ENCODE results near the gene MINDY4B.

Gene MINDY4B

DNA sequence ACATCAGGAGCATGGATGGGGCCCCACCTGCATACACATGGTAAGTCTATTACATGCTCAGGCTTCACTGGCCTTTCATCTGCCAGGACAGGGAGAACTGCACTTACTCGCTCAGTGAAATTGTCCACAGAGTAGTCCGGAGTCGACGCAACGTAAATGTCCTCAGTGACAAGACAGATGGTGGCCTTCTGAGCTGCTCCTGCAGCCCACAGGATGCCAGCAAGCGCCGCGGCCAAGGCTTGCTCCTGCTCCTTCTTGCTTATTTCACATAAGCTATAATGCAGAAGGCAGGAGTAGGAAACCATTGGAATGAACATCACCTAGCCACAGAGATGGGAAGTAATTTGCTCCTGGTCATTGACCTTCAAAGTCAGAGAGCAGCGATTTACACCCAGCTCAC, 14.4 kb downstream of the MINDY4B start:
- in situ Hi-C loops (cut with MboI; ENCODE audit: low pct_unique_long_range_greater_than_20kb, low sequenced_read_pairs, unreplicated experiment), result no loop called here
- TF ChIP-seq, protein P1, sequence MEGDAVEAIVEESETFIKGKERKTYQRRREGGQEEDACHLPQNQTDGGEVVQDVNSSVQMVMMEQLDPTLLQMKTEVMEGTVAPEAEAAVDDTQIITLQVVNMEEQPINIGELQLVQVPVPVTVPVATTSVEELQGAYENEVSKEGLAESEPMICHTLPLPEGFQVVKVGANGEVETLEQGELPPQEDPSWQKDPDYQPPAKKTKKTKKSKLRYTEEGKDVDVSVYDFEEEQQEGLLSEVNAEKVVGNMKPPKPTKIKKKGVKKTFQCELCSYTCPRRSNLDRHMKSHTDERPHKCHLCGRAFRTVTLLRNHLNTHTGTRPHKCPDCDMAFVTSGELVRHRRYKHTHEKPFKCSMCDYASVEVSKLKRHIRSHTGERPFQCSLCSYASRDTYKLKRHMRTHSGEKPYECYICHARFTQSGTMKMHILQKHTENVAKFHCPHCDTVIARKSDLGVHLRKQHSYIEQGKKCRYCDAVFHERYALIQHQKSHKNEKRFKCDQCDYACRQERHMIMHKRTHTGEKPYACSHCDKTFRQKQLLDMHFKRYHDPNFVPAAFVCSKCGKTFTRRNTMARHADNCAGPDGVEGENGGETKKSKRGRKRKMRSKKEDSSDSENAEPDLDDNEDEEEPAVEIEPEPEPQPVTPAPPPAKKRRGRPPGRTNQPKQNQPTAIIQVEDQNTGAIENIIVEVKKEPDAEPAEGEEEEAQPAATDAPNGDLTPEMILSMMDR (IDR thresholded peaks at IDR 0.05; ENCODE audit: extremely low read depth, insufficient read depth, missing control alignments), result no peak

DNA sequence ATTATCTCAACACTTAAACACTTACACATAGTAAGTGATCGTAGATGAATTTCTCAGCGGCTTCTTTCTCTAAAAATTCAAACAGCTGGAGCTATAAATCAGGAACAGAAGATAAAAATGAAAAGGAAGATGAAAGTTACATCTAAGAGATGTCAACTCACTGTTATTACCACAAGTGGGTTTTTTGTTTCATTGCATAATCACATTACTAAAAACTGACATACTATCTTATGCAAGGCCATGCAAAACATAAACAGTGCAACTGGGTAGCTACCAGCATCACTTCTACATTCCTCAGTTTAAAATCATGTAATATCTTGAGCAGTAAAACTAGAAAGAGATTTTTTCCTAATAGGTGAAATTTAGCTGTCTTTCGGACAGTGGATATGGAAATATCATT, 14.9 kb downstream of the MINDY4B start:
- no peak for DNase-seq (ENCODE audit: low spot score)
- in situ Hi-C loops (cut with MboI; ENCODE audit: low pct_unique_long_range_greater_than_20kb, low sequenced_read_pairs, unreplicated experiment), result no loop called here
- TF ChIP-seq, protein P1 (IDR thresholded peaks at IDR 0.05; ENCODE audit: extremely low read depth, insufficient read depth, missing control alignments), result no peak

More for the DNA sequence above, 14.4 kb downstream of the MINDY4B start:
- no peak for DNase-seq (ENCODE audit: low spot score)

DNA sequence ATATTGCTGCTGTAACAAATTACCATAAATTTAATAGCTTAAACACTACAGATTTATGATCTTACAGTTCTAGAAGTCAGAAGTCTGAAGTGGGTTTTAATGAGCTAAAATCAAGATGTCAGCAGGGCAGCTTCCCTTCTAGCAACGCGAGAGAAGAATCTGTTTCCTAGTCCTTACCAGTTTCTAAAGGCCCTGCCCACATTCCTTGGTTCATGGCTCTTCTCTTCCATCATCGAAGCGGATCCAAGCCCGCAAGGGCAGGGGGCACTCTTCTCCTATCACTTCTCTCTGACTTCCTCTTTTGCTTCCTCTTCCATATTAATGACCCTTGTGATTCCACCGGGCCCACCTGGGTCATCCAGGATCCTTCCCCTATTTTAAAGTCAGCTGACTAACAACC, 16.1 kb downstream of the MINDY4B start:
- TF ChIP-seq, protein P1 (IDR thresholded peaks at IDR 0.05; ENCODE audit: extremely low read depth, insufficient read depth, missing control alignments), result no peak
- in situ Hi-C loops (cut with MboI; ENCODE audit: low pct_unique_long_range_greater_than_20kb, low sequenced_read_pairs, unreplicated experiment), result no loop called here
- DNase-seq (ENCODE audit: low spot score), result no peak

DNA sequence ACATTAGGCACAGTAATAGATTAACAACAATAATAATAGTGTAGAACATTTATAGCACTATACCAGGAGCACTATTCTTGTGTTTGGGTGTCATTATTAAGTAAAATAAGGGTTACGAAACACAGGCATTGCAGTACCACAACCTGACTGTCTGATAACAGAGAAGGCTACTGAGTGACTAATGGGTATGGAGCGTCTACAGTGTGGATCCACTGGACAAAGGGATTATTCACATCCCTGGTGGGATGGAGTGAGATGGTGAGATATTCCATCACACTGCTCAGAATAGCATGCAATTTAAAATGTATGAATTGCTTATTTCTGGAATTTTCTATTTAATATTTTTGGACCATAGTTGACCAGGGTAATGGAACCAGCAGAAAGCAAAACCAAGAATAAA, 18.2 kb downstream of the MINDY4B start:
- TF ChIP-seq, protein P1 (IDR thresholded peaks at IDR 0.05; ENCODE audit: extremely low read depth, insufficient read depth, missing control alignments), result no peak
- no peak for DNase-seq (ENCODE audit: low spot score)
- in situ Hi-C loops (cut with MboI; ENCODE audit: low pct_unique_long_range_greater_than_20kb, low sequenced_read_pairs, unreplicated experiment), result no loop called here

DNA sequence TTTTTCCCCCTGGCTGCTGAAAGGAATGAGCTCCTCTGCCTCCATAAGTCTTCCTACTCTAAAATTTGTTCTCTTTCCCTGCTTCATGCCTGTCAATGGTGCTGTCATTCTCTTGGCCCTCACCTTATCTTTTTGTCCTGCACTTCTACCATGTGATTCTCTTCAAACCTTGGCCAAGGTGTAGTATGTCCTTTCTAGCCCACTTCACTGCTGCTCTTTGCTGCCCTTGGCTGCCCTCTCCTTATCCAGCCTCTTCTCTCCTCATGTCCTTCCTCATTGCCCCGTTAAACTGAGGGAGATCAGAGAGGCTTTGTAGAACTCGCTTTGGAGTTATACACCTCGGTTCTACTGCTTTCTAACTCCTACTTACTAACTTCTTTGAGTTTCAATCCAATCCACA, 19.7 kb downstream of the MINDY4B start:
- no peak for DNase-seq (ENCODE audit: low spot score)
- in situ Hi-C loops (cut with MboI; ENCODE audit: low pct_unique_long_range_greater_than_20kb, low sequenced_read_pairs, unreplicated experiment), result no loop called here
- TF ChIP-seq, protein P1 (IDR thresholded peaks at IDR 0.05; ENCODE audit: extremely low read depth, insufficient read depth, missing control alignments), result no peak

DNA sequence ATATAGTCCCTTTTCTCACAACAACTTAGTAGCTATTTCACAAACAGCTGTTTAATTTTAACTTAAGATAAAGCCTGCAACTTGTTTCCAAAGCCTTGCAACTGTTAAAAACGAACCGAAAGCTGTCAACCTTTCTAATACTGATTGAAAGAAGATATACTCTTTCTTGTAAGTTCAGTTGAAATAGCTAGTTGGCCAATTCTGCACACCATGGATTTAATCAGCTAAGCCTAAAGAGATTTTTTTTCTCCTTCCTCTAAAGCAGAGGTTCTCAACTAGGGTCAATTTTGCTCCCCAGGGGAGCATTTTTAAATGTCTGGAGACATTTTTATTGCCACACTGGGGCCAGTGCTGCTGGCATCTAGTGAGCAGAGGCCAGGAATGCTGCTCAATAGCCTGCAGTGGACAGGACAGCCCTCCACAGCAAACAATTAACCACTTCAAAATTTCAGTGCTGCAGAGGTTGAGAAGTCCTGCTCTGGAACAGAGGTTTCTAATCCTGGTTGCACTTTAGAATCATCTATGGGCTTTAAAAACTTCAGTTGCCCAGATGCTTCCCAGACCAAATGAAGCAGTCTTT, 26.2 kb downstream of the MINDY4B start:
- DNase-seq (ENCODE audit: low spot score), result no peak
- TF ChIP-seq, protein P1 (IDR thresholded peaks at IDR 0.05; ENCODE audit: extremely low read depth, insufficient read depth, missing control alignments), result no peak
- in situ Hi-C loops (cut with MboI; ENCODE audit: low pct_unique_long_range_greater_than_20kb, low sequenced_read_pairs, unreplicated experiment), result no loop called here

Measured in GM13977 (cell line).